Measurements from ENCODE around the gene GALNT2.

Gene GALNT2

GRCh38 chr1:230066466-230067404, at the start of gene GALNT2:
TSS of gene GALNT2 (plus strand) at chr1:230067238. CDS start at chr1:230067281, 43 bp downstream.
- peak; percentile 93 for DNase-seq (ENCODE audit: low spot score)

- no peak for DNase-seq (ENCODE audit: low spot score)
Observed at GRCh38 chr1:230020451-230020850, 46.6 kb upstream of the GALNT2 start.

- DNase-seq (ENCODE audit: low spot score) = no peak
Observed at GRCh38 chr1:230022666-230023380, 44.2 kb upstream of the GALNT2 start.

- no peak for DNase-seq (ENCODE audit: low spot score)
Observed at GRCh38 chr1:230025686-230026085, 41.4 kb upstream of the GALNT2 start.

GRCh38 chr1:230026139-230026538, 40.9 kb upstream of the GALNT2 start:
- DNase-seq (ENCODE audit: low spot score) = no peak

- DNase-seq (ENCODE audit: low spot score) = no peak
Observed at GRCh38 chr1:230026572-230026971, 40.5 kb upstream of the GALNT2 start.

GRCh38 chr1:230028602-230029223, 38.3 kb upstream of the GALNT2 start:
- no peak for DNase-seq (ENCODE audit: low spot score)

GRCh38 chr1:230029244-230029941, 37.6 kb upstream of the GALNT2 start:
- peak; percentile 7 for DNase-seq (ENCODE audit: low spot score)

GRCh38 chr1:230030122-230030821, 36.8 kb upstream of the GALNT2 start:
- DNase-seq (ENCODE audit: low spot score) = no peak

- no peak for DNase-seq (ENCODE audit: low spot score)
Observed at GRCh38 chr1:230031131-230031530, 35.9 kb upstream of the GALNT2 start.

- no peak for DNase-seq (ENCODE audit: low spot score)
Observed at GRCh38 chr1:230032516-230033281, 34.3 kb upstream of the GALNT2 start.

GRCh38 chr1:230037261-230037660, 29.8 kb upstream of the GALNT2 start:
- DNase-seq (ENCODE audit: low spot score) = no peak

GRCh38 chr1:230040440-230040839, 26.6 kb upstream of the GALNT2 start:
- DNase-seq (ENCODE audit: low spot score) = no peak

GRCh38 chr1:230043081-230043480, 24.0 kb upstream of the GALNT2 start:
- no peak for DNase-seq (ENCODE audit: low spot score)

- no peak for DNase-seq (ENCODE audit: low spot score)
Observed at GRCh38 chr1:230044729-230045128, 22.3 kb upstream of the GALNT2 start.

GRCh38 chr1:230047114-230047865, 19.7 kb upstream of the GALNT2 start:
- no peak for DNase-seq (ENCODE audit: low spot score)

- no peak for DNase-seq (ENCODE audit: low spot score)
Observed at GRCh38 chr1:230048322-230048721, 18.7 kb upstream of the GALNT2 start.

GRCh38 chr1:230048922-230049321, 18.1 kb upstream of the GALNT2 start:
- DNase-seq (ENCODE audit: low spot score) = no peak

- DNase-seq (ENCODE audit: low spot score) = no peak
Observed at GRCh38 chr1:230049731-230050130, 17.3 kb upstream of the GALNT2 start.
